Measurements from ENCODE around the gene RBM23. TPM values are rescaled to one million over a fixed set of nuclear protein-coding genes. Genes with fewer than 3 reads are reported as not detected.
A peak's percentile ranks its signal among the peaks of the same experiment; 100 is the strongest.
"Not testable (repeated sequence)": the region's sequence is repeated elsewhere in the genome, so short reads cannot be mapped to it uniquely, and the experiment has no call there.

The RBM23 gene
- total RNA-seq, 4 donors from 2014 or later = 71.2 to 202 (median 105) TPM

DNA sequence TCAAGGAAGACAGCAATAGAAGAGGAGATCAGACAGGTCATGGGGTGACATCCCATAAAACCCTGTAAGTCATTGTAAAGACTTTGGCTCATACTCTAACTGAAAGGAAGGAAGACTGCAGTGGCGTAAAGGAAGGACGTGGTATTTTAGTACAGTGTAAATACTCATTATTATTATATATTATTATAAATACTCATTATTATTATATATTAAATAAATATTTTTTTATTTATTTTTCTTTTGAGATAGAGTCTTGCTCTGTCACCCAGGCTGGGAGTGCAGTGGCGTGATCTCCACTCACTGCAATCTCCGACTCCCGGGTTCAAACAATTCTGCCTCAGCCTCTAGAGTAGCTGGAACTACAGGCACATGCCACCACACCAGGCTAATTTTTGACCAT is 62.5 kb downstream of the RBM23 start:
- TF ChIP-seq, protein P1, sequence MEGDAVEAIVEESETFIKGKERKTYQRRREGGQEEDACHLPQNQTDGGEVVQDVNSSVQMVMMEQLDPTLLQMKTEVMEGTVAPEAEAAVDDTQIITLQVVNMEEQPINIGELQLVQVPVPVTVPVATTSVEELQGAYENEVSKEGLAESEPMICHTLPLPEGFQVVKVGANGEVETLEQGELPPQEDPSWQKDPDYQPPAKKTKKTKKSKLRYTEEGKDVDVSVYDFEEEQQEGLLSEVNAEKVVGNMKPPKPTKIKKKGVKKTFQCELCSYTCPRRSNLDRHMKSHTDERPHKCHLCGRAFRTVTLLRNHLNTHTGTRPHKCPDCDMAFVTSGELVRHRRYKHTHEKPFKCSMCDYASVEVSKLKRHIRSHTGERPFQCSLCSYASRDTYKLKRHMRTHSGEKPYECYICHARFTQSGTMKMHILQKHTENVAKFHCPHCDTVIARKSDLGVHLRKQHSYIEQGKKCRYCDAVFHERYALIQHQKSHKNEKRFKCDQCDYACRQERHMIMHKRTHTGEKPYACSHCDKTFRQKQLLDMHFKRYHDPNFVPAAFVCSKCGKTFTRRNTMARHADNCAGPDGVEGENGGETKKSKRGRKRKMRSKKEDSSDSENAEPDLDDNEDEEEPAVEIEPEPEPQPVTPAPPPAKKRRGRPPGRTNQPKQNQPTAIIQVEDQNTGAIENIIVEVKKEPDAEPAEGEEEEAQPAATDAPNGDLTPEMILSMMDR (IDR thresholded peaks at IDR 0.05) = no peak
- no peak for TF ChIP-seq POLR2A (IDR thresholded peaks at IDR 0.05)
- no peak overlapping the region for H3K4me3 ChIP-seq (ENCODE audit: low read depth, poor library complexity, severe bottlenecking)
- 94 to 95% methylated on average over 5 of the region's 5 CpGs for WGBS, 2 donors
- no peak for DNase-seq (ENCODE audit: low spot score in 2 of 2)
- intact Hi-C loops (cut with DNase I; ENCODE audit: low total_unique reads) = loop anchor here (10.0 kb wide), 1 partner anchor 302 kb away; no protein-coding TSS in a partner anchor

DNA sequence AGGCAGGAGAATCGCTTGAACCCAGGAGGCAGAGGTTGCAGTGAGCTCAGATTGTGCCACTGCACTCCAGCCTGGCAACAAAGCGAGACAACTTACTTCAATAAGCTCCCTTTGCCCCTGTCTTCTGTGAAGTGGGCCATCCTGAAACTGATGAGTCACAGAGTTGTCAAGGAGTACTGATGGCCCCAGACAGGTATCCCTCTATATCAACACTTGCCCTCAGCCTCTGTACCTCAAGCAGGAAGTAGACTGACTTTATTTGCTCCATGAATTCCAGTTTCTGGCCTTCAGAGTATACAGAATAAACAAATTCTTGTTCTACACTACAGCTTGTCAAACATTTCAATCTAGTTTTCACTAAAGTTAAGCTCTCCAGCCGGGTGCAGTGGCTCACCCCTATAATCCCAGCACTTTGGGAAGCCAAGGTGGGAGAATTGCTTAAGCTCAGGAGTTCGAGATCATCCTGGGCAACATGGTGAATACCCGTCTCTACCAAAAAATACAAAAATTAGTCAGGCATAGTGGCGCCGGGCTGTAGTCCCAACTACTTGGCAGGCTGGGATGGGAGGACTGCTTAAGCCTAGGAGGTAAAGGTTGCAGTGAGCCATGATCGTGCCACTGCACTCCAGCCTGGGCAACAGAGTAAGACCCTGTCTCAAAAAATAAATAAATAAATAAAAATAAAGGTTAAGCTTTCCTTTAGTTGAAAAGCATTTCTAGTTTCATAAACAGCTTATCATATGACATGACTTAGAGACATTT is 63.8 kb downstream of the RBM23 start:
- TF ChIP-seq, protein P1 (IDR thresholded peaks at IDR 0.05) = no peak
- H3K4me3 ChIP-seq (ENCODE audit: low read depth, poor library complexity, severe bottlenecking) = no peak overlapping the region
- intact Hi-C loops (cut with DNase I; ENCODE audit: low total_unique reads) = loop anchor here (10.0 kb wide), 1 partner anchor 300 kb away; no protein-coding TSS in a partner anchor
- DNase-seq (ENCODE audit: low spot score in 2 of 2) = no peak
- WGBS, 2 donors = 94% methylated on average over 8 of the region's 8 CpGs

DNA sequence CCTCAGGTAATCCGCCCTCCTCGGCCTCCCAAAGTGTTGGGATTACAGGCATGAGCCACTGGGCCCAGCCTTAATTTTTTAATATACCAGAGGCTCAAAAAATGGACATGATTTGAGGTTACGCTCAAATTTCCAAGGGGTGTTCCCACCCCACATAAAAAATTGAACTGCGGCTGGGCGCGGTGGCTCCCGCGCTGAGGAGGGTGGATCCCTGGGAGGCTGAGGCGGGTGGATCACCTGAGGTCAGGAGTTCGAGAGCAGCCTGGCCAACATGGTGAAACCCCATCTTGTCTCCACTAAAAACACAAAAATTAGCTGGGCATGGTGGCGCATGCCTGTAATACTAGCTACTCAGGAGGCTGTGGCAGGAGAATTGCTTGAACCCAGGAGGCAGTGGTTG is 64.7 kb downstream of the RBM23 start:
- DNase-seq (ENCODE audit: low spot score in 2 of 2); H3K4me3 ChIP-seq (ENCODE audit: low read depth, poor library complexity, severe bottlenecking): not testable (repeated sequence)
- intact Hi-C loops (cut with DNase I; ENCODE audit: low total_unique reads) = loop anchor here (10.0 kb wide), 1 partner anchor 299 kb away; no protein-coding TSS in a partner anchor
- 96 to 98% methylated on average over 11 of the region's 11 CpGs for WGBS, 2 donors

DNA sequence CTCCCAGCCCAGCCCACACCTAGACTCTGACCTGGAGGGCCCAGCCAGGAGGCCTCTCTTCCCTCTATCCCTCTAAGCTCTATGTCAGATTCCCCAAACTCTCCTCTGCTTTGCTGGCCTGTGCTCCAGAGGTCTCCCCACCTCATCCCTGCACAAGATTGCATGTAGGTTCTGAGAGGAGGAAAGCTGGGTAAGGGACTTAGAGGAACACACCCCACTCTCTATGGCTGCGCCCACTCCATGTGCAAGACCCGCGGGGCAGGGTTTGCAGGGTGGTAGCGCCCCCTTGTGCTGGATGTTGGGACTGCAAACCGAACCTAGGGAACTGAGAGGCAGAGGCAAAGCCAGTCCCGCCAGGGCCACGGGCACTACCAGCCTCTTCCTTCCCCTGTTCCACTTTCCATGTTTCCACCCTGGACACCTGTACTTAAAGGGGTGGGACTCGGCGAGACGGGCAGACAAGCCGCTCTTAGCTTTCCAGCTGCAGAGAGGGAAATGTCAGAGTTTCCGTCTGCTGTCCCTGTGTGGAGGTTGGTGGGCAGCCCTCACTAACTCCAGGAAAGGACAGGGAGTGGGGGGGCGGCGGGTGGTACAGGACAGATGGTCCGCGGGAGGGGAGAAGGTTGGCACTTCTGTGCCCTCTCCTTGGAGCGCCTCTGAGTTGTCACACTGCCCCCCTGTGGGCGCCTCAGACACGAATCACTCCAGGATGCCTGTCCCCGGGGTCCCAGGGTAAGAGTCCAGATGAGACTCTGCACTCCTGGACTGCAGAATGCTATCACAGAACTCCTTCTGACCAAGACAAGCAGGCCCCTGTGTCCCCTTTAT is 65.8 kb downstream of the RBM23 start:
- WGBS, 2 donors = 1 to 3% methylated on average over 19 to 20 of the region's 20 CpGs
- H3K4me3 ChIP-seq (ENCODE audit: low read depth, poor library complexity, severe bottlenecking) = peak overlapping the region; percentile 1
- DNase-seq (ENCODE audit: low spot score in 2 of 2) = peak; percentile 91 to 99
- TF ChIP-seq, protein P1 (IDR thresholded peaks at IDR 0.05) = peak in 2 of 3 donors; percentile 26 to 80
- no peak for TF ChIP-seq POLR2A (IDR thresholded peaks at IDR 0.05)
- intact Hi-C loops (cut with DNase I; ENCODE audit: low total_unique reads) = loop anchor here (10.0 kb wide), 1 partner anchor 298 kb away; no protein-coding TSS in a partner anchor

DNA sequence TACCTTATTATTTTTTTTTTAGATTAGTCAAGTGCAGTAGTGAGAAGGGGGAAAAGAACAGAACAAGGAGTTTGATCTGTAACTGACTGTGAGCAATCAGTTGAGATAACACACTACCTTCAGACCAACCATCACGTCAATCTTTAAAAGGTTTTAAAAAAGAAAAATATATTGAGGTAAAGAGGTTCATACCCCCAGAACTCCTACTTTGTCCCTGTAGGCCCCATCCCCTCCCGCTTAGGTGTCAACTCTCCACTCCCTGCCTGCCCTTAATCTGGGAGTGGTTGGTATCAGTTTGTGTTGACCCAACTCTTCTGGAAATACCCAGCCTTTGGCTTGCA is 66.4 kb downstream of the RBM23 start:
- DNase-seq (ENCODE audit: low spot score in 2 of 2) = no peak
- H3K4me3 ChIP-seq (ENCODE audit: low read depth, poor library complexity, severe bottlenecking) = no peak overlapping the region
- WGBS, 2 donors = 62 to 66% methylated on average over 2 of the region's 2 CpGs
- TF ChIP-seq, protein P1 (IDR thresholded peaks at IDR 0.05) = no peak
- TF ChIP-seq POLR2A (IDR thresholded peaks at IDR 0.05) = no peak
- intact Hi-C loops (cut with DNase I; ENCODE audit: low total_unique reads) = loop anchor here (10.0 kb wide), 1 partner anchor 298 kb away; no protein-coding TSS in a partner anchor

DNA sequence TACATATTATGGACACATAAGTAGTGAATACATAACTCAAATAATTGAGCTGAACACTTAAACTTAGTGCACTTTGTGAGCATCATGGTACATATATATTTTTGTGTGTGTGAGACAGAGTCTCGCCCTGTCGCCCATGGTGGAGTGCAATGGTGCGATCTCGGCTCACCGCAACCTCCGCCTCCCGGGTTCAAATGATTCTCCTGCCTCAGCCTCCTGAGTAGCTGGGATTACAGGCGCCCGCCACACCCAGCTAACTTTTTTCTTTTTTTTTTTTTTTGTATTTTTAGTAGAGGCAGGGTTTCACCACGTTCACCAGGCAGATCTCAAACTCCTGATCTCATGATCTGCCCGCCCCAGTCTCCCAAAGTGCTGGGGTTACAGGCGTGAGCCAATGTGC is 66.8 kb downstream of the RBM23 start:
- intact Hi-C loops (cut with DNase I; ENCODE audit: low total_unique reads) = loop anchor here (10.0 kb wide), 1 partner anchor 297 kb away; no protein-coding TSS in a partner anchor
- WGBS, 2 donors = 71 to 73% methylated on average over 12 of the region's 12 CpGs
- H3K4me3 ChIP-seq (ENCODE audit: low read depth, poor library complexity, severe bottlenecking) = not testable (repeated sequence)
- peak in 1 of 2 donors; percentile 63 for DNase-seq (ENCODE audit: low spot score in 2 of 2)
